HTERT RPE-1 (cell line): ENCODE results near the gene PRR14L.

Experiments used
- in situ Hi-C: fragments of 300-500 bp; cut with MboI; formaldehyde crosslinking; loops from 4 replicates; pipeline ENCODE4 v1.14.3; 2020; ENCODE audit warnings: low sequenced_read_pairs

Gene PRR14L

GRCh38 chr22:31647066-31647465 is 102.9 kb downstream of the PRR14L start:
- in situ Hi-C loops, result no loop called here

GRCh38 chr22:31646186-31647019 is 103.5 kb downstream of the PRR14L start:
- in situ Hi-C loops, result no loop called here

- in situ Hi-C loops, result no loop called here
These were observed 110.4 kb downstream of the PRR14L start for GRCh38 chr22:31639436-31640039.

- in situ Hi-C loops, result no loop called here
These were observed 111.9 kb downstream of the PRR14L start for GRCh38 chr22:31637891-31638618.

- in situ Hi-C loops, result no loop called here
These were observed 112.5 kb downstream of the PRR14L start for GRCh38 chr22:31637447-31637890.

GRCh38 chr22:31635638-31636306 is 114.2 kb downstream of the PRR14L start:
- in situ Hi-C loops, result no loop called here

GRCh38 chr22:31631436-31631835 is 118.5 kb downstream of the PRR14L start:
- in situ Hi-C loops, result no loop called here
